ENCODE results near the gene TMEM120B.

Gene TMEM120B

DNA sequence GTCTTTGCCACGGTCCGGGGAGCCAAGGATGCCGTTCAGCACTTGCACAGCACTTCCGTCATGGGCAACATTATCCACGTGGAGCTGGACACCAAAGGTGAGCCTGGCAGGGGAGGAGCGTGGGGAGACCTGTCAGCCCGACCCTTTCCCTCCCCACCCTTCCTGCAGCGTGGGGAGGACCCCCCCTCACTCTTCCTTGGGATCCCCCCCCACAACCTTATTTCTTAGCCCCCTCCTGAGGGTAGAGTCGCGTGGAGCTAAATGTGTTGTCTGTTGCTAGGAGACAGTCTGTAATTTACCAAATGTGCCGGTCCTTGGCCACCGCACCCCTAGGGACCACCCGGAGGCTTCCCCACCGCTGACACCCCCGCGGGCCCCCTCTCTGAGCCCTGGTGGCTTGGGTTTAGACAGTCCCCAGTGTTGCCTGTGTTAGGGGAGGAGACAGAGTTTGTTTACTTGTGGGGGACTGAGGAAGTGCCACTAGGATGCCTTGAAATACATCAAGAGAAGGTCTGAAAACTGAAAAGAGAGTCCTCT is 93.5 kb downstream of the TMEM120B start:
- no peak for DNase-seq

DNA sequence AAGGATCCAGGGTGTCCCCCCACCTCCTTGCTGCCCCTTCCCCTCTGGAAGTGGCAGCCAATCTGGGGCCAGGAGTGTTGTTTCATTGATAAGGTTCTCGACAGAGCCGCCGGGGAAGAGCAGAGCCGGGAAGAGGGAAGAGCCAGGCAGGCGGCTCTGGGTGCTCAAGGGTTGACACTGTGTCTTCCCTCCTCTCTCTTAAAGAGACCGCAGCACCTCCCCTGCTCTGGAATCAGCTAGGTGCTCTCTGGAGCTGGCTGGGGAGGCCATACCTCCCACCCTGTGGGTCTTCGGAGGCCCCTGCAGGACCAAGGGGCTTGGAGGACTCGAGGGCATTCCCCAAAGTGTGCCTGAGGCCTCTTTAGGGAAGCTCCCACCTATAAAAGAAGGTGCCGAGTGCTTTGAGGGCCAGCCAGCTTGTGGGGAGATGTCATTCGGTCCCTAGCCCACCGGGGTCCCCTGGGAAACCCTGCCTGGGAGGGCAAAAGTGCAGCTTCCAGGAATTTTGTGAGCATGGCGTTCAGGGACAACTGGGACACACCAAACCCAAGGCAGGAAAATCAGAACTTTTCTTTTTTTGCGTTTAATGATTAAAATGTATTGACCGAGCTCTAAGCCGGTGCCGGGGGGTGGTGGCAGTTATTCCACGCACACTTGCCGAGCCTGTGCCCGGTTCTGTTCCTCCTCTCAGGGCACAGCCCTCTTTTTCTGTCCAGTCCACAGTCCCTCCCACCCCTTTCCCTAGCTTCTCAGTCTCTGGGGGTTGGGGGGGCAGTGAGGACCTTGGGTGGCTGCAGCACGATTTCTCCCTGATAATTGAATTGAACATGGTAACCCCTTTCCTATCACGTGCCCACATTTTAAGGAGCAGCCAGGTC is 94.2 kb downstream of the TMEM120B start:
- no peak for DNase-seq

GRCh38 chr12:121807642-121808347 is 95.2 kb downstream of the TMEM120B start:
- DNase-seq = no peak

DNA sequence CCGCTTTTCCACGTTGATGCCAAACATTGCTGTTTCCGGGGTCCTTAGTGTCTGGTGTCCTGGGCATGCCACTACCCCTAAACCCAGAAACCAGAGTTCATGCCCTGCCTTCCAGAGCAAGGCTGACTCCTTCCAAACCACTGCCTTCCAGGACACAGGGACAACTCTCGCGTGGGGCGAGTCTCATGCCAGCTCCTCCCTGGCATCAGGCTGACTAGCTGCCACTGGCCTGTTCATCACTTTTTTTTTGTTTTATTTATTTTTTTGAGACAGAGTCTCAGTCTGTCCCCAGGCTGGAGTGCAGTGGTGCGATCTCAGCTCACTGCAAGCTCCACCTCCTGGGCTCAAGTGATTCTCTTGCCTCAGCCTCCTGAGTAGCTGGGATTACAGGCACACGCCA is 96.1 kb downstream of the TMEM120B start:
- DNase-seq = no peak

GRCh38 chr12:121809712-121810116 is 97.2 kb downstream of the TMEM120B start:
- DNase-seq = no peak

GRCh38 chr12:121810234-121810817 is 97.8 kb downstream of the TMEM120B start:
- DNase-seq = no peak

DNA sequence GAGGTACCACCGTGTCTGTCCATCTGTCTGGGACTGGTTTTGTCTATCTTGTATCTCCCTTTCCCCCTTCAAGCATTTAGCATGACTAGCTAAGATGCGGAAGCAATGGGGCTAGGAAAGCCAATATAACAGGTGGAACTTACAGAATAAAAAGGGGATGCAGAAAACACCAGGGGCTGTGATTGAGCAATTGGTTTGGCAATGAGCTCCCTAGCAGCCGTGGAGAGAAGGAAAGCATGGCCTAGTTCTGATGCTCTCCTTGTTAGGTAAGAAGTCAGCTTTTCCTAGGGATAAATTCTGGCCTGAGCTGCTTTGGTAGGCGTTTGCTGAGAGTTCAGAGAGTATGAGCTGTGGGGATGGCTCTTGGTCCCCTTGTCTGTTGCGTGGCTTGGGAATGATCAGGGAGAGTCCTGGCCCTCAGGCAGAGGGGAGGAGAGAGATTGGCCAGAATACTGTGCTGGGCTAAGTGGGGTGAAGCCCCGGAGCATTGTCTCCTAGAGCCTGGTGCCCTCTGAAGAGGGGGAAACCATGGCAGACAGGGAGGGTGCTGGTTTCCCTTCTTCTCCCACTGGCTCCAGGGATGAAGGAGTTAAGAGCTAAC is 98.4 kb downstream of the TMEM120B start:
- DNase-seq = no peak

DNA sequence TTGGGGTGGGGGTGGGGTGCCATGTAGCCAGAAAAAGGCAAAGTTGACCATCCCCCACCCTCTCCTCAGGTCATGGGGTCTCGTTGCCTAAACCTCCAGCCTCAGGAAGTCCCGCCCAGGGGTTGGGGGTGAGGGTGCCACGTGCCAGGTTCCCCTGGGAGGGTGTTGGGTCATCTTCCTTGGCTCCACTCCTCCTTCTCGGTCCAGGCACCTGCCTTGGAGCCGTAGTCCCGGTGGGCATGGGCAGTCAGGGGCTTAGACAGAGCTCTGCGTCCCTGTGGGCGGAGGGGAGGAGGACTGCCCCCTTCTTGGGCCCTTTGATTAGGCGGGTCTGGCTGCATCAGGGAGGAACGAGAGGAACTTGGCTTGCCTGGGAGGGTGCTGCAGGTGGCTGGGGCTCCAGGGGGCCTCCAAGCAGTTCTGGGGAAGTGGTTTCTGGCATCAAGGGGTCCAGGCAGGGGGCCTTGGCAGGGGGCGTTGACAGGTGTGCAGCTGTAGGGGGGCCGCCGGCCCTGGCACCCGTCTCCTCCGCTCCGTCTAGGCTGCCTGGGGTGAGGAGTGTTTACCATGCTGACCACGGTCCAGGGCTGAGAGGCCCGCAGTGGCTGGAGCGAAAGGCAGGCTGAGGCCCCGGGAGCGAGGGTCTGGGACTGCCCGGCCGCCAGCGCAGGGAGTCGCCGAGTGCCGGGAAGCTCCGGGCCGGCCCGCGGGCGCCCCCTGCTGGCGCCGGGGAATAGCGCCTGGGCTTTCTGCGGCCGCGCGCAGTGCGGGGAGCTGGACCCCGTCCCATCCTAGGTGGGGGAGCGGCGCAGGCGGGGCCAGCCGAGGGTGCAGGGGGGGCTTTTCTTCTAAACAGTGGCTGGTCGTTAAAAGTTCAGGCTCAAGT is 99.1 kb downstream of the TMEM120B start:
- peak; percentile 60 for DNase-seq

DNA sequence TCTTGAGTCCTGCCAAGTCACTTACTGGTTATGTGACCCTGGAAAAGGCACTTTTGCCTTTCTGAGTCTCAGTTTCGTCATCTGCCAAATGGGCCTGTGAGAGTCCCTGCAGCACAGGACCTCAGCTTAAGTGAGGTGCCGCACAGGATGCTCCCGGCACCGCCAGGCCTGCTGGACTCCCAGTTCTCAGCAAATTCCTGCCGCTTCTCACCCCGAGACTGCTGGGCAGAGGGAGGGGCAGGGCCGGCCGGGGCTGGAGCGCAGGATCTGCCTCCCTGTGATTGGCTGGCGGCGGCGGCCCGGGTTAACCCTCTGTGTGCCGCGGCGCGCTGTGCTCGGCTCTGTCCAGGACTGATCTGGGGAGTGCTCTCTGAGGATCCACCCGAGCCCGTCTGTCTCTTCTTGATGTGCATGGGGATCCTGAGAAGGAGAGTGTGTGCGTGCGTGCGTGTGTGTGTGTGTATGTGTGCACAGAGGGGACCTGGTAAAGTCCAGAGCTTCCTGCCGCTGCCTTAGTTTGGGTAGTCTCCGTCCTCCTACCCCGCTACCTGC is 99.8 kb downstream of the TMEM120B start:
- peak; percentile 59 for DNase-seq

DNA sequence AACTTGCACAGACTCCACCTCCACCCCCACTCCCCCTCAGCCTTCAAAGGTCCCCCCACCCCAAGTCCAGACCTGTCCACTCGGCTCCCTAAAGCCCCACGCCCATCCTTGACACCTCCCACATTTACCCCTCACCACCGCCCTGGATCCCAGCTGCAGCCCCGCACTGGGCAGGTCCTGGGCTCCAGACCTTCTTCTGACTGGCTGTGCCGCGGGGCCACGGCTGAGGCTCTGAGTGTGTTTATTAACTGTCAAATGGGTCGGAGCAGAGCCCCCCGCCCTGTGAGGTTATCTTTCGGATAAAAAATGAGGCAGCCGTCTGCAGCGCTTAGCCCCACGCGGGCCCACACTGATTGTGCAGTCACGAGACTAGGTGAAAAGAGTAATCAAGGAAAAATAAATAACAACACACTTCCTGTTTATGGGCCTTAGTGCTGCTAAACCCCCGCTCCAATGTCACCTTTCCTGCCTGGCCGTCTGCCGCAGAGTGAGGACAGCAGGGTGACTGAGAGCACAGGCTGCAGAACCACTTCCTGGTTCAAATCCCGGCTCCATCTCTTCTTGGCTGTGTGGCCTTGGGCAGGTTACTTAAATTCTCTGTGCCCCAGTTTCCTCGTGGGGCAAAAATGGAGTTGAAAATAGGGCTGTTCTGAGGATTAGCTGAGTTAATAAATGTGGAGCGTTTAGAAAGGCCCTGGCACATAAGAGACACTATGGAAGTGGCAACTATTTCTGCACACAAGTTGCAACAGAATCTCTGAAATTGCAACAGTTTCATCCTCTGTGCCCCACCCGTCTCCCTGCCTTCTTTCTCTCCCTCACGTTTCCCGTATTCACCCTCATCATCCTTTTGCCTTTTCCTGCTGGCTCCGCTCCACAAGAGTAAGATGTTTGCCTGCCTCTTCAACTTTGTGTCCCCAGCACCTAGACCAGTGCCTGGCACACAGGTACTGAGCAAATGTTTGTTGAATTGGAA is 100.7 kb downstream of the TMEM120B start:
- DNase-seq = no peak

DNA sequence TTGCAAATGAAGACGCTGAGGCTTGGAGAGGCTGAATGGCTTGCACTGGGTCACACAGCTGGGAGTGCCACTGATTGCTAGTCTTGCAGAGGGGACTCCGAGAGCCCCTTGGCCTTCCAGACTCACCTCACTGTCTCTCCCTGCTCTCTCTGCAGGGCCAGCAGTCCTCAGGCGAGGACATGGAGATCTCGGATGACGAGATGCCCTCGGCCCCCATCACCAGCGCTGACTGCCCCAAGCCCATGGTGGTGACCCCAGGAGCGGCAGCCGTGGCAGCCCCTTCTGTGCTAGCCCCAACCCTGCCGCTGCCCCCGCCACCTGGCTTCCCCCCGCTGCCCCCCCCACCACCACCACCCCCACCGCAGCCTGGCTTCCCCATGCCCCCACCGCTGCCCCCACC is 101.4 kb downstream of the TMEM120B start:
- no peak for DNase-seq

DNA sequence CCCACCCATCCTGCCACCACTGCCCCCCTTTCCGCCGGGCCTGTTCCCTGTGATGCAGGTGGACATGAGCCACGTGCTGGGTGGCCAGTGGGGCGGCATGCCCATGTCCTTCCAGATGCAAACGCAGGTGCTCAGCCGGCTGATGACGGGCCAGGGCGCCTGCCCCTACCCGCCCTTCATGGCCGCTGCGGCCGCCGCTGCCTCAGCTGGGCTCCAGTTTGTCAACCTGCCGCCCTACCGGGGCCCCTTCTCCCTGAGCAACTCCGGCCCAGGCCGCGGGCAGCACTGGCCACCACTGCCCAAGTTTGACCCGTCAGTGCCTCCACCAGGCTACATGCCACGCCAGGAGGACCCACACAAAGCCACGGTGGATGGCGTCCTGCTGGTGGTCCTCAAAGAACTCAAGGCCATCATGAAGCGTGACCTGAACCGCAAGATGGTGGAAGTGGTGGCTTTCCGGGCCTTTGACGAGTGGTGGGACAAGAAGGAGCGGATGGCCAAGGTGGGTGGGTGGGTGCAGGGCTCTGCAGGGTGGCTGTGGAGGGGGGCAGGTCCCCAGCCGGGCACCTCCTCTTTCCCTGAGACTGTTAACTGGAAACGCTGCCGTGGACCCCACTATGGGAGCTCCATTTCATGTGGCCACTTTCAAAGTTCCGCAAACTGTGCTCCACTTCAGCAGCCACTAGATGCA is 102.0 kb downstream of the TMEM120B start:
- DNase-seq = no peak

DNA sequence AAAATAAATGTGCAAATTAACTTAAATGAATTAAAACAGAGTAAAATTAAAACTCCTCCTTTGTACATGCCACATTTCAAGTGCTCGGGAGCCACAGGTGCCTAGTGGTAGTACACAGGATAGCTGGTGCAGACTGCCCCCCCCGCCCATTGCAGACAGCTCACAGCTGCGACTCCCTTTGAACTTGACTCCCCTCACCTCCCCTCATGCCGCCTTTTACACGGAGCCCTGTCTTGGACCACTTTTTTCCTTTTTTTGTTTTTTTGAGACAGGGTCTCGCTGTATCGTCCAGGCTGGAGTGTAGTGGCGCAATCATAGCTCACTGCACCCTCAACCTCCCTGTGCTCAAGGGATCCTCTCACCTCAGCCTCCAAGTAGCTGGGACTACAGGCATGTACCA is 102.7 kb downstream of the TMEM120B start:
- no peak for DNase-seq

DNA sequence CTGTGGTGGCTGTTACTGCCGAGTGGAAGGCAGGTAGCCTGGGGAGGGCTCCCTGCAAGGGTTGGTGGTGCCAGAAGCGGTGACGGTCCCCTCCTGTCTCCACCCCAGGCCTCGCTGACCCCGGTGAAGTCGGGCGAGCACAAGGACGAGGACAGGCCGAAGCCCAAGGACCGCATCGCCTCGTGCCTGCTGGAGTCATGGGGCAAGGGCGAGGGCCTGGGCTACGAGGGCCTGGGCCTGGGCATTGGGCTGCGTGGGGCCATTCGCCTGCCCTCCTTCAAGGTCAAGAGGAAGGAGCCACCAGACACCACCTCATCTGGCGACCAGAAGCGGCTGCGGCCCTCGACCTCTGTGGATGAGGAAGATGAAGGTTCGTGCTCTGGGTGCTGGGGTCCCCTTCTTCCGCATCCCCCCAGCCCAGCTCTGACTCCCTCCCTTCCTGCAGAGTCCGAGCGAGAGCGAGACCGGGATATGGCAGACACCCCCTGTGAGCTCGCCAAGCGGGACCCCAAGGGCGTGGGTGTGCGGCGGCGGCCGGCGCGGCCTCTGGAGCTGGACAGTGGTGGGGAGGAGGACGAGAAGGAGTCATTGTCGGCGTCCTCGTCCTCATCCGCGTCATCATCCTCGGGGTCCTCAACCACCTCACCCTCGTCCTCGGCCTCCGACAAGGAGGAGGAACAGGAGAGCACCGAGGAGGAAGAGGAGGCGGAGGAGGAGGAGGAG is 104.5 kb downstream of the TMEM120B start:
- DNase-seq = no peak

GRCh38 chr12:121817648-121818043 is 105.1 kb downstream of the TMEM120B start:
- DNase-seq = no peak

GRCh38 chr12:121819212-121819949 is 106.8 kb downstream of the TMEM120B start:
- DNase-seq = no peak

- no peak for DNase-seq
These were observed 107.5 kb downstream of the TMEM120B start for GRCh38 chr12:121820056-121820455.

DNA sequence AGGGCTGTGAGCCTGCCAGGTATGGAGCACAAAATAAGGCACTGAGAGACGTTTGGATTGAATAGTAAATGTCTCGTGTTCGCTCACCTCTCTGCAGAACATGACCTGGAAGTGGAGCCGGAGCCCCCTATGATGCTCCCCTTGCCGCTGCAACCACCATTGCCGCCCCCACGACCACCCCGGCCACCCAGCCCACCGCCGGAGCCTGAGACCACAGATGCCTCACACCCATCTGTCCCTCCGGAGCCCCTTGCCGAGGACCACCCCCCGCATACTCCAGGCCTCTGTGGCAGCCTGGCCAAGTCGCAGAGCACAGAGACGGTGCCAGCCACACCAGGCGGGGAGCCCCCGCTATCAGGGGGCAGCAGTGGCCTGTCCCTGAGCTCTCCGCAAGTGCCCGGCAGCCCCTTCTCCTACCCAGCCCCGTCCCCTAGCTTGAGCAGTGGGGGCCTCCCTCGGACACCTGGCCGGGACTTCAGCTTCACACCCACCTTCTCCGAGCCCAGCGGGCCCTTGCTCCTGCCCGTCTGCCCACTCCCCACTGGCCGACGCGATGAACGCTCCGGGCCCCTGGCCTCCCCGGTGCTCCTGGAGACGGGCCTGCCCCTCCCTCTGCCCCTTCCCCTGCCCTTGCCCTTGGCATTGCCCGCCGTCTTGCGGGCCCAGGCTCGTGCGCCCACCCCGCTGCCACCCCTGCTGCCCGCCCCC is 110.0 kb downstream of the TMEM120B start:
- DNase-seq = no peak

All from fibroblast of upper back skin (primary cell).